NB4 (cell line): ENCODE measurements around the gene PEMT.

Experiments
- CTCF ChIP-seq: IDR thresholded peaks from one replicate; pipeline ENCODE4 v1.5.1; 2012; ENCODE audit warnings: low read depth, low read length
- POLR2A ChIP-seq: IDR thresholded peaks from 2 replicates; pipeline ENCODE4 v1.6.1; 2011; ENCODE audit warnings: mild to moderate bottlenecking; ENCODE audit not compliant: insufficient read length; ENCODE audit errors: extremely low read depth

- no peak for TF ChIP-seq POLR2A
- TF ChIP-seq CTCF: no peak
Measured at GRCh38 chr17:17531156-17531555, 60.4 kb downstream of the PEMT start.
